HCT116 (cell line): ENCODE results near the gene GOT1. TPM values are rescaled to one million over a fixed set of nuclear protein-coding genes. Genes with fewer than 3 reads are reported as not detected.

Source experiments
- ATAC-seq: fragments of 200-7000 bp; cut with Tn5 transposase; 2 replicates; pipeline ENCODE4 v1.9.1; 2020; ENCODE audit warnings: mild to moderate bottlenecking, moderate library complexity
- BruUV-seq: library from RNA; stranded (reverse); fragments of 400-500 nt; replicated peaks from 2 replicates; lab custom pipeline; 2021; lab: Mats Ljungman, UMichigan
- CTCF ChIA-PET: fragments of 300-600 bp; sonication (Branson Sonifier 250); formaldehyde crosslinking; loops from one replicate; lab custom pipeline; 2021; ENCODE audit warnings: antibody characterized with exemption; lab: Charles Lee
- POLR2A ChIA-PET: fragments of 300-600, 350-600 bp; sonication (Branson Sonifier 250); formaldehyde crosslinking; loops from one replicate; lab custom pipeline; 2021; ENCODE audit warnings: antibody characterized with exemption; lab: Charles Lee
- RAD21 ChIA-PET, 2 experiments: fragments of 300-600 bp; sonication (Branson Sonifier 250); formaldehyde crosslinking; loops; one replicate each; lab custom pipeline; 2023; ENCODE audit warnings: low total read pairs in 2 of 2; ENCODE audit not compliant: uncharacterized antibody in 2 of 2, unreplicated experiment in 2 of 2, low non-redundant PET in 1 of 2; lab: Charles Lee
- DNase-seq: peaks from one replicate; pipeline ENCODE4 v3.0.0-alpha.2; 2010; ENCODE audit warnings: low read depth, low spot score
- H2AFZ ChIP-seq: fragments of 200-600 bp; shearing (Covaris generic), sonication (generic); 2 replicates; pipeline ENCODE4 v1.6.1; 2017; ENCODE audit warnings: low read depth, mixed run types, mixed read lengths, antibody characterized with exemption, low read length; ENCODE audit not compliant: poor library complexity, severe bottlenecking
- H3K27ac ChIP-seq: 2 replicates; pipeline ENCODE4 v1.5.1; 2012; ENCODE audit warnings: low read depth, low read length
- H3K27me3 ChIP-seq: fragments of 200-600 bp; sonication (generic); 2 replicates; pipeline ENCODE4 v1.6.1; 2016; ENCODE audit warnings: mixed run types, low read length, mixed read lengths; ENCODE audit not compliant: insufficient read depth
- H3K36me3 ChIP-seq, 2 experiments: fragments of 200-500 bp in 1 of 2; fragments of 200-600 bp in 1 of 2; sonication (Bioruptor generic) in 1 of 2; sonication (generic) in 1 of 2; 2 replicates each; pipeline versions ENCODE4 v1.5.1 to v1.6.1; 2014 to 2016; ENCODE audit warnings: low read length in 2 of 2, inconsistent platforms in 1 of 2, mixed read lengths in 1 of 2, mixed run types in 1 of 2; ENCODE audit not compliant: insufficient read depth in 2 of 2, control insufficient read depth in 1 of 2
- H3K4me1 ChIP-seq, 2 experiments: fragments of 200-600 bp in 1 of 2; sonication (generic) in 1 of 2; 2 replicates each; pipeline versions ENCODE4 v1.5.1 to v1.6.1; 2012 to 2017; ENCODE audit warnings: low read length in 2 of 2, inconsistent platforms in 1 of 2, mild to moderate bottlenecking in 1 of 2, mixed read lengths in 1 of 2, mixed run types in 1 of 2, moderate library complexity in 1 of 2; ENCODE audit not compliant: insufficient read depth in 2 of 2, control insufficient read depth in 1 of 2
- H3K4me2 ChIP-seq: fragments of 200-600 bp; sonication (generic); 2 replicates; pipeline ENCODE4 v1.6.1; 2017; ENCODE audit warnings: mixed run types, low read length, mixed read lengths
- H3K4me3 ChIP-seq, 2 experiments: fragments of 200-600 bp in 1 of 2; sonication (generic) in 1 of 2; replicated peaks in 1 of 2; 2 replicates each; pipeline ENCODE4 v1.5.1; 2011 to 2016; ENCODE audit warnings: low read length in 2 of 2, control low read depth in 1 of 2, low read depth in 1 of 2, mild to moderate bottlenecking in 1 of 2, mixed read lengths in 1 of 2, mixed run types in 1 of 2
- H3K79me2 ChIP-seq: fragments of 200-600 bp; sonication (generic); 2 replicates; pipeline ENCODE4 v1.6.1; 2017; ENCODE audit warnings: mild to moderate bottlenecking, mixed run types, low read length, moderate library complexity, mixed read lengths; ENCODE audit not compliant: insufficient read depth
- H3K9ac ChIP-seq: fragments of 200-600 bp; sonication (generic); 2 replicates; pipeline ENCODE4 v1.6.1; 2016; ENCODE audit warnings: low read length, mixed read lengths
- H3K9me2 ChIP-seq: fragments of 200-600 bp; sonication (generic), shearing (Covaris generic); 2 replicates; pipeline ENCODE4 v1.6.1; 2017; ENCODE audit warnings: mixed run types, mild to moderate bottlenecking, moderate library complexity; ENCODE audit not compliant: insufficient read depth
- H3K9me3 ChIP-seq, 2 experiments: fragments of 200-500 bp in 1 of 2; fragments of 200-600 bp in 1 of 2; sonication (Bioruptor generic) in 1 of 2; sonication (generic) in 1 of 2; 2 replicates each; pipeline ENCODE4 v1.6.1; 2014 to 2017; ENCODE audit warnings: low read length in 2 of 2, mixed read lengths in 2 of 2, inconsistent platforms in 1 of 2, low read depth in 1 of 2, mild to moderate bottlenecking in 1 of 2, mixed run types in 1 of 2, moderate library complexity in 1 of 2; ENCODE audit not compliant: control insufficient read depth in 1 of 2, insufficient read depth in 1 of 2
- H4K20me1 ChIP-seq: fragments of 200-600 bp; sonication (generic), shearing (Covaris generic); 2 replicates; pipeline ENCODE4 v1.6.1; 2017; ENCODE audit warnings: mixed run types, mild to moderate bottlenecking, moderate library complexity; ENCODE audit not compliant: insufficient read depth
- CBX3 ChIP-seq: IDR thresholded peaks from 2 replicates; pipeline ENCODE4 v1.6.1; 2012; ENCODE audit warnings: low read depth
- CEBPB ChIP-seq: IDR thresholded peaks from 2 replicates; pipeline ENCODE4 v1.6.1; 2012; ENCODE audit warnings: low read depth
- EGR1 ChIP-seq: IDR thresholded peaks from 2 replicates; pipeline ENCODE4 v1.6.1; 2012; ENCODE audit warnings: low read depth
- EZH2phosphoT487 ChIP-seq: fragments of 200-600 bp; IDR thresholded peaks from 2 replicates; pipeline ENCODE4 v1.6.1; 2018; ENCODE audit warnings: antibody characterized with exemption, borderline replicate concordance
- RAD21 ChIP-seq: IDR thresholded peaks from 2 replicates; pipeline ENCODE4 v1.6.1; 2012; ENCODE audit warnings: low read depth, mild to moderate bottlenecking
- SRF ChIP-seq: IDR thresholded peaks from 2 replicates; pipeline ENCODE4 v1.6.1; 2012; ENCODE audit warnings: low read depth
- TCF7L2 ChIP-seq: IDR thresholded peaks from 2 replicates; pipeline ENCODE4 v1.7.0; 2011; ENCODE audit warnings: borderline replicate concordance, inconsistent platforms; ENCODE audit not compliant: insufficient read depth, insufficient read length; ENCODE audit errors: extremely low read depth
- ZFX ChIP-seq: fragments of 450-650 bp; IDR thresholded peaks from 2 replicates; pipeline ENCODE4 v1.6.1; 2017
- ZNF274 ChIP-seq: fragments of 200-500 bp; sonication (Bioruptor generic); IDR thresholded peaks from 2 replicates; pipeline ENCODE4 v1.6.1; 2014; ENCODE audit warnings: mild to moderate bottlenecking, low read depth, low read length, inconsistent platforms
- intact Hi-C: fragments of 100-400 bp; cut with micrococcal nuclease; formaldehyde crosslinking; loops from 2 replicates; pipeline ENCODE4 v1.10.0; 2022
- total RNA-seq: library from RNA; stranded (reverse); gene quantifications from one replicate; pipeline ENCODE4 v1.2.1, GENCODE V29; 2021; ENCODE audit not compliant: unreplicated experiment

The GOT1 gene
- total RNA-seq, 1 experiment from 2014 or later: 135 TPM

GRCh38 chr10:99419688-99420087 lies 10.7 kb downstream of the GOT1 start:
- Histone ChIP-seq H3K9ac (no peak overlapping the region), H3K9me3 (no peaks in the 10 kb centered on the region), H3K4me2 (no peak overlapping the region), H3K9me2 (no peaks in the 10 kb centered on the region), H3K36me3 (peaks cover 20 to 34% of the 10 kb centered on the region in 2 experiments), H4K20me1 (no peaks in the 10 kb centered on the region), H3K27ac (no peak overlapping the region), H3K79me2 (peaks cover 35% of the 10 kb centered on the region), H3K27me3 (no peaks in the 10 kb centered on the region), H3K4me1 (no peaks in the 10 kb centered on the region), H2AFZ (no peak overlapping the region), H3K4me3 (no peak overlapping the region)
- intact Hi-C loops: no loop called here
- RAD21 ChIA-PET: no interaction called here
- BruUV-seq: no TSS peak
- POLR2A ChIA-PET: interaction anchor here (2.3 kb wide), 1 partner anchor 11 kb away, joined by 10 read pairs; the partner anchor contains the start of gene GOT1
- CTCF ChIA-PET: interaction anchor here (0.9 kb wide), 1 partner anchor 27 kb away, joined by 4 read pairs; no protein-coding TSS in a partner anchor
- DNase-seq (no peak), ATAC-seq (no peak)
- no peak for TF ChIP-seq ZFX
- TF ChIP-seq CEBPB: no peak
- TF ChIP-seq ZNF274: no peak

GRCh38 chr10:99418910-99419624 lies 11.4 kb downstream of the GOT1 start:
- intact Hi-C loops: no loop called here
- Histone ChIP-seq H3K9me2 (no peaks in the 10 kb centered on the region), H3K27ac (no peak overlapping the region), H3K36me3 (peaks cover 18 to 29% of the 10 kb centered on the region in 2 experiments; a peak in 3 of 4 replicates), H3K4me1 (no peaks in the 10 kb centered on the region), H3K4me3 (no peak overlapping the region), H3K9ac (no peak overlapping the region), H3K4me2 (no peak overlapping the region), H3K79me2 (peaks cover 28% of the 10 kb centered on the region), H4K20me1 (no peaks in the 10 kb centered on the region), H3K9me3 (no peaks in the 10 kb centered on the region), H3K27me3 (no peaks in the 10 kb centered on the region), H2AFZ (no peak overlapping the region)
- no TSS peak for BruUV-seq
- CTCF ChIA-PET: interaction anchor here (0.9 kb wide), 1 partner anchor 26 kb away, joined by 4 read pairs; no protein-coding TSS in a partner anchor
- TF ChIP-seq EGR1 (no peak), TCF7L2 (no peak), CEBPB (no peak), CBX3 (no peak), EZH2phosphoT487 (no peak), SRF (no peak), RAD21 (no peak)
- POLR2A ChIA-PET: interaction anchor here (2.3 kb wide), 1 partner anchor 11 kb away, joined by 10 read pairs; the partner anchor contains the start of gene GOT1
- no peak for DNase-seq
- RAD21 ChIA-PET: no interaction called here
- no peak for ATAC-seq
